GM19043 (cell line): ENCODE data around the gene ZMYND12.

Source experiments
- ATAC-seq: cut with Tn5 transposase; IDR thresholded peaks from one replicate; pipeline ENCODE4 v1.9.1; 2021; ENCODE audit warnings: low read depth; ENCODE audit not compliant: unreplicated experiment

ZMYND12 gene

GRCh38 chr1:42399315-42400100, 56.3 kb downstream of the ZMYND12 start:
- ATAC-seq, result no peak

GRCh38 chr1:42392967-42393848, 62.6 kb downstream of the ZMYND12 start:
- ATAC-seq, result no peak

- no peak for ATAC-seq
These were observed 63.6 kb downstream of the ZMYND12 start for GRCh38 chr1:42392255-42392654.

GRCh38 chr1:42386051-42386450, 69.8 kb downstream of the ZMYND12 start:
- no peak for ATAC-seq

- no peak for ATAC-seq
These were observed 70.5 kb downstream of the ZMYND12 start for GRCh38 chr1:42385283-42385682.

- ATAC-seq, result no peak
These were observed 74.5 kb downstream of the ZMYND12 start for GRCh38 chr1:42381280-42381673.

GRCh38 chr1:42380586-42381279, 75.1 kb downstream of the ZMYND12 start, which contains the start of gene RIMKLA:
TSS of gene RIMKLA (plus strand) at chr1:42380792. CDS start at chr1:42380935, 143 bp downstream.
- ATAC-seq, result peak; percentile 78
